GM21390 (cell line): ENCODE results near the gene GABRB1.

Source experiments
- ATAC-seq: cut with Tn5 transposase; IDR thresholded peaks from one replicate; pipeline ENCODE4 v1.9.1; 2021; ENCODE audit not compliant: unreplicated experiment

GABRB1 gene

DNA sequence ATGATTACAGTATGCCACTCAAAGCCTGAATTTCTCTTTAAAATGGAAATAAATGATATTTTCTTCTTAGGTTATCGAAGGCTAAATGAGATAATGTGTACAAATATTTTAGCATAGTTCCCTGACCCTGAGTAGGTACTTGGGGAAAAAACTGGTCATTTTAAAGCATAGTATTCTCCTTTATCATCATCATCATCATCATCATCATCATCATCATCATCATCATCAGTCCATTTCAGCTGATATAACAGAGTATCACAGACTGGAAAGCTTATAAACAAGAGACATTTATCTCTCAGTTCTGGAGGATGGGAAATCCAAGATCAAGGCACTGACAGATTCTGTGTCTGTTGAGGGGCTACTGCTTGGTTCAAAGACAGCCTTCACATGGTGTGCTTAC lies 13.9 kb downstream of the GABRB1 start:
- ATAC-seq: no peak

DNA sequence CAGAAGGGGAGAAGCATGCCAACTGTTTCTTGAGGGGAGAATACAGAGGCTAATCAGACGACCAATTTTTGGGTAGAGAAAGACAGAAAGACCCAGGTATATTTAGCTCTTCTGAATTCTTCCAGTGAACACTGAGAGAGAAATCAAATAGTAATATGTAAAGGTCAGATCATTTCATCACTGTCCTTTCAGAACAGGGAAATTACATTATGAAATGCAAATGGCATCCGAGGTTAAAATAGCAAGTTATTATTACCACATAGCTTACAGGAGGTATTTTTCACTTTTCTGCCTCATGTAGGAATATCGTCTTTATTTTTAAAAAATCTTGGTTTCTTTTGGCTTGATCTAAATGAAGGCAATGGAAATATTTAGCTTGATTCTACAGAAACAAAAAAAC lies 18.0 kb downstream of the GABRB1 start:
- ATAC-seq: no peak

DNA sequence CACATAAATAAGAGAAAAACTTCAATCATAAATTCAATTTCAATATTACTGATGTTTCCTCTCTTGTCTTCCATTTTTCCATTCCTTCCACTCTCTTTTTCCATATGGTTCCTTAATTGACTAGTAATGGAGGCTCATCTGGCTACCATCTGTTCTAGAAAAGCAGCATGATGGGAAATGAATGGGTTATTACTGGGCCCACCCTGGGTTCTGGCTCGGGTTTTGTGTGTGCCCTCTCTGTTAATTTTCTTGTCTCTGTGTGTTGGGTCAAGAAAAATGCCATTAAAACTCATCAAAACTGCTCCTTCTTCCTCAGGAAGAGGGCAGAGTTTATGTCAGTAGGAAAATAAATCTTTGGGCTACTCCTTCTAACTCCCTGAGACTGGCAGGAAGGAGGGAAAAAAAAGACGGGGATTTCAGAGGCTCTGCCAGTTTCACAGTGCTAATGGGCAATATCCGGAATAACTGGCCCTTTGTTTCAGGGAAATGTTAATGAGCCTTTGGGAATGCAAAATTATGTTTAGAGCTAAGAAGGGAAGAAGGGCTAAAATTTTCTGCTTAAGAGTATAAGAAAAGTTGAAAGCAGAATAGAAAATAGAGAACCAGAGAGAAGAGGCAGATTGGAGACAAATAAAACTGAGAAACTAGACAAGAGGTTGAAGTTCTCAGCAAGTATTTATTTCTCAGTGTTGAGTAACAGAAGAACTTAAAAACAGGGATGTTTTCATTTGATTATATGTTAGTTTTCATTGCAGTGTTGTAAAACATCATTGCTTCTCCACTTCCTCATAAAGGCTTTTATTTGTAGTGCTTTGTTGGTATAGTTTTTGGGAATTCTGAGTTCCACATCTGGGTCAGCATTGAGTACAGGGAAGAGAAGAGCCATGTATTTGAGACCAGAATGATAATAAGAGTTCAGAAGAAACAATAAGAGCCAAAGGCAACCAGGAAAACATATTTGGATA lies 19.7 kb downstream of the GABRB1 start:
- no peak for ATAC-seq

DNA sequence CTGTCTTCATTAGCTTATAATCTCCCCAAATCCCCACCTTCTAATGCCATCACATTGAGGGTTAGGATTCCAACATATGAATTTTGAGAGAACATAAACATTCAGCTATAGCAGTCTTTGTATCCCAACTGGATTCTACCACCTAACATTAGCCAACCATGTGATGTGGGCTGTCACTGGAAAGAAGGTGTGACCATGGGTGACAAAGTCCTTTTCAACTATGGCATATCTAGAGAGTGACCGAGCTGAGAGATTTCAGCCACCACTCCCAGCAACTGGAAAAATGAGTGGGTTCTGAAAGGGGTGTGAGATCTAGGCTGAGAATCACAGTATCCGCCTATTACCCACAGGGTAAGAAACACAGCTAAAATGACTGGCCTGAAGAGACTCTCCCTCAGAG lies 22.1 kb downstream of the GABRB1 start:
- ATAC-seq: no peak

DNA sequence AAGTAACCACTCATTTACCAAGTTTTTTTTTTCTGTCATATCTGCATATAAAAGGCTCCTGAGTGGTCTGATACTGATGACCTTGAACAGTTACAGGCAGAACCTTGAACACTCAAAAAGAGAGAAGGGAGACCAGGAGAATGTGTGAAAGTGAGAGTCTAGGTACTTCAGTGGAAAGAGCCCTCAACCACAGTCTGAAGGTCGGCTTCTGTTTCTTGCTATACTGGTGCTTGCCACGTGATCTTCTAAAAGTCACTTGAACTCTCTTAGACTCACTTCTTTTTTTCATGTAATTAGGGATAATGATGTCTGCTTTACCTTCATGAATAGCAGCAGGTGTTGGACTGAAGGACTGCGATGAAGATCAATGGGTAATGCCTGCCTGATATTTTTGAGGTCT lies 22.8 kb downstream of the GABRB1 start:
- no peak for ATAC-seq

DNA sequence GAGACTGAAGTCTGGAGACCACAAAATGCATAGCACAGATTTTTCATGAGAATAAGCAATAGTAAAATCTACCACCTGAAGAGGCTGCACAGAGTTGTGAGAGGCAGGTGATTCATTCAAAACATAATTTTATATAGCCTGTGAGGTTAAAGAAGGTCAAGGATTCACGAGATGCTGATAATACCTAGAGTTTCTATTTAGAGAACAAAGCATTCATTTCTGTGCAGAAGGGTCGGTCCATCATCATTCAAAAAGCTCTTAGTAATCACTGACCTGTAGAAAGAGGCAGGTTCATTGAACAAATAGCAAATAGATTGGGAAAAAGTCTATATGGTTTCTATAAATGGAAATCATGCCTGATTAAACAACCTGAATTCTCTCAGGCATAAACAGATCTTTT lies 26.6 kb downstream of the GABRB1 start:
- ATAC-seq: no peak

DNA sequence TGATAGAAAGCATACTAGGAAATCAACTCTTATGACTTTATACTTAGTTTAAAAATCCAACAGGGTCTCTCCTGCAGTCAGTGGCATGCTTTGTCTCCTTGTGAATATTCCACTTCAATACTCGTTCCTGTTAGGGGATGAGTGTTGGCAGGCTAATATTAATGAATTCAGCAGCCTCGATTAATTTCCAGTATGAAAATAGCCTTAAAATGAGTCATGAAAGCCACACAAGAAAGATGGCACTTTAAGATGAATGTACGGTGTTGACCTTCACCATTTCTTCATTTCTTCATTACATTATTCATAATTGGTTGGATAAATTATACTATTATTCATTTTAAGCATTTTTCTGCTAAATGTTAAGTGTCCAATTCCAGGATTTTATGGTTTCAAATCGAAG lies 29.2 kb downstream of the GABRB1 start:
- ATAC-seq: no peak

DNA sequence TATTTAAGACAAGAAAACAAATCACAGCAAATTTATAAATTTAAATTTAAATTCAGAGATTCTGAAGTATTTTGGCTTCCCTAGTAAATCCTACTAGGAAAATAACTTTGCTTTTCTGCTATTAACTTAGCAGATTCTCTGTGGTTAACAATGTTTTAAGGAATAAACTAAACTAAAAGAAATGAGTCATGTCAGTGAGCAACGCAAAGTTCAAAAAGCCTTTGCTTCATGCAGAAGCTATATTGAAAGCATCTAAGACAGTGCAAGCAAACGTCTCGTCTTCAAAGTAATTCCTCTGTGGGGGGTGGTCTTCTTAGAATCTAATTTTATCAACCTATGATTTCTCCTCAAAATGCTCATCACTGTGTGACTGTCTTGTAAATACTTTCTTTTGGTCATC lies 30.1 kb downstream of the GABRB1 start:
- no peak for ATAC-seq

DNA sequence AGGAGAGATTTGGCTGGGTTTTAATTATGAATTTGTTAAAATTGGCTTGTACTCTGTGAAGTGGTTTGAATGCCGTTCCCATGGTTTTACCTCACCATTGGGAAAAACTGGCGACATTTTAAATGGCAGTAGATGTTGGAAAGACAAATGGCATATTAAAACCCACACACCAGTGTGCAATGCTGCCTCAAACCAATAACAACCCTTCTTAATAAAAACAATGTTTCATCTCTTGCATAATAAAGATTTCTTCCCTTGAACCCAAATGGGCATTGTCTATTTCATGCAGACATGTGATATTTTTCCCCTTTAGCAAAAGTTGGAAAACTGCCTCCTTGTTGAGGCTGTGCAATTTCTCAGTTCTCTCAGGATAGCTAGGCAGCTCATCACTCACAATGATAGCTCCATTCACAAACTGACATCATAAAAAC lies 33.7 kb downstream of the GABRB1 start:
- no peak for ATAC-seq

DNA sequence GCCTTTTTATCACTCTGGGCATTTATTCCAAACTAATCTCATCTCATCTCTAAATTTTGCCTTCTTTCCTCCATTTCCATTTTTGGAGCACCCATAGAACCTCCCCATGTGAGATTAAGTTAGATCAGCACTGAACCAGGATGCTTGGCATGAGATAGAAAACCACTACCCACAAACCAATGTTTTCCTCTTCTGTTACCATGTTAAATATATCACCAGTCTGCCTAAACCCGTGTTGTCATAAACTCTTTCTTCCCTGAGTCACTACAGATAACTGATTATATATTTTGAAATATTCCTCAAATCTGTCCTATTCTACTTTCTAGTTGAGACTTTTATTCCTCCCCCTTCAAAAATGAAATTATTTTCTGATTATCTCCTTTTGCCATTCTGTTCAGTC lies 37.6 kb downstream of the GABRB1 start:
- ATAC-seq: no peak

DNA sequence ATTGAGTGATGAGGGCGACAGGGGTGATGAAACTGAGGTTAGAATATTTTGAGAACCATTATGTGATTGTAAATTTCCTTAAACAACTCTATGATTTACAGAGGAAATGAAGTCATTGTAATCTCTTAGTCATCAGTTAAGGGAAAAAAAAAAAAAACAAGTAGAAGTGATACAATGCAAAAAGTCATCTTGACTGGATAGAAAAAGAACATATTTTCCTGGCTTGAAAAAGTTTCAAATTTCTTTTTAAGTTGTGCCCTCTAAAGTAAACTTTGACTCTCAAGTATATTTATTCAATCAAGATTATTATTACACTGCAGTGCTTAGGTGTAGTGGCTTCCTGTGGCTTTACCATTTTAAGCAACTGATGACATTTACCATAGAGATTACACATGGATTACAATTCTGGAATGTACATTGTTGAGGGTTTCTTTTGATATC lies 40.6 kb downstream of the GABRB1 start:
- ATAC-seq: no peak

DNA sequence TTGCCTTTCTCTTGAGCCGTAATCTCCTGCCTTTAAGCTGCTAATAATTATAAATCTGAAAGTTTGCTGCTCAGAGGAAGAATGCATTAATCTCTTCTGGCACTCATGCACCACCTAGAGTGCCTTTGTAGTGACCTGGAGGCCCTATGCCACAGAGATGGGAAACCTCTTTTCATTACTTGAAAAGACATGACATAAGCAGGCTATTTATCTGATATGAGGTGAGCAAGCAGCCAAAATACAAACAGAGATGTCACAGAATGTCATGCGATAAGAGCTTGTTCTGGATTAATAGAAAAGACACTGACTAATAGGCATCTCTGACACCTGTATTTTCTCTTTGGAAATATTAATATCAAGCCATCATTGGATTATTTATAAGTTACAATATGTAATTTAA lies 42.3 kb downstream of the GABRB1 start:
- no peak for ATAC-seq

DNA sequence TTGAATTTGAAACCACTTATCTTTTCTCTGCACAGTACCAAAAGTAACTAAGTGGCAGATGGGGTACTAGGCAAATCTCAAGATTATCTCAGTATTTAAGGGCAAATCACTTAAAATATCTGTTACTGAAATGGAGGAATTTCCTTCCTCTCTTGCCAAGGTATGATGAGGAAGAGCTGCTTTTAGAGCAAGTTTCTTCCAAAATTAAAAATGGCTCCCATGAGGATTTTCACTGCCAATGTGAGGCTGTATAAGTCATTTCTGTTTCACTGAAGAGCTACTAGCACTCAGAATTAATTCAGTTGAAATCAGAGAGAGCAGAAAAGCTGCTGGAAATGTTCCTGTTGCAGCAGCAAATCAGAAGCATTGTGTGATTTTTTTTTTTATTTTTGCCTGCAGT lies 43.4 kb downstream of the GABRB1 start:
- no peak for ATAC-seq

DNA sequence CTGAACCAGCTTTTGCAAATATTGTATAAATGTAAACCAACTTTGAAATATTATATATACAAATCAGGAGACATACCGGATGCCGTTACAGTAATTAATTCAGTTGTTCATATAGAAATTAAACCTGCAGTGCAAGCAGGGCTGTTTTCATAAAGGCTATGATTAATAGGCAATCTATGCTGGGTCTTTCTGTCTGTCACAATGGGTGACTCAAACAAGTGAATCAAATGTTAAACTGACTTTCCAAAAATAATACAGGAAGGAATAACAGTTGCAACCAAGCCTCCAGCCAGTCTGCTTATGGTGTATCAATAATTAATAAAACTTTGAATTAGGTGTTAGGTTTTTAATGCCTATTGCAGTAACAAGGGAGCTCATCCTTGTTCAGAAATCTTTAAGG lies 43.9 kb downstream of the GABRB1 start:
- no peak for ATAC-seq

DNA sequence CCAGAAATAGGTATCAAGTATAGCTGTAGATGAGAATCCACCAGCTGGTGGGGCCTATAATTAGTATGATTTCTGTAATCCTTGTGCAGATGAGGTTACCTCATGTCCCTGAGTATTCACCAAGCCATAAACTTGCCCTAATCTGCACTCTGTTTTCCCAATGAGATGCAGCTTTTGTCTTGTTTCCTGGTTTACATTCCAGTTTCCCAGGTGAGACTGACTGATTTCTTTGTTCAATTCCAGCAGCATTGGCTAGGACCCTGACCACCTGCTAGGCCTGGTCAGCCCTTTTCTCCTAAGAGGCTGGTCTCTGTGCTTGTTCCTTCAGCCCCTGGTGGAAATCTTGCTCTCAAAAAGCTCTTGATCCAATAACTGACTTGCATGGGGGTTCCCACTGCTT lies 44.6 kb downstream of the GABRB1 start:
- ATAC-seq: no peak

DNA sequence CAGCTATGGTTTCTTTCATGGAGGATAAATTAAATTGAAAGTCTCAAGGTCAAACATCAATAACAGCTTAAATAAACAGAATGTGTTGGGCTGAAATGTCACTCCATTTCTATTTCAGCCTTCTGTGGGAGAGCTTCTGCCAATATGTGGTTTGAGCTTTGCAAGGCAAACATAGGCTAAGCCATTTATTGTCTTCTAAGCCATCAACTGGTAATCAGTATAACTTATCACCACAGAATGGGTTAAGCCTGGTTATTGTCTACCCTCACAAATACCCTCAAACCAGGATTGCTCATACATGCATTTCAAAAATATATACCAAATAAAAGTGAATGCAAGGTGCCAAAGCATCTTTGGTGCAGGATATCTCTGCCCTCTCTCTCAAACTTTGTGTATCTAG lies 52.7 kb downstream of the GABRB1 start:
- no peak for ATAC-seq

DNA sequence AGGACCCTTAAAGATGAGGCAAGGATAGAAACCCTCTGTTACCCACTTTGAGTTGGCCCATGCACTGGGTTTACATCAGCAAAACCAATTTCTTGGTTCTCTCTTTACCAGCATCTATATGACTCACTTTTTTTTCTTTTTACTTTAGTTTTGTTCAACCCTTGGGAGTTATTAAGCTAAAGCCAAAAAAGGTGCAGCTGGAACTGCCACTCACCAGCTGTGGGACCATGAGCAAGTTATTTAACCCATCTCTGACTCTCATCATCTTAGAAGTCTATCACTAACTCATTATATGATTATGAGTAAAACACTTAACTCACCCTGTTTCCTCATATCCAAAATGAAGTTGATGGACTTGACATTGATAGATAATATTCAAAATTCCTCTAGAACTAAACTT lies 53.4 kb downstream of the GABRB1 start:
- ATAC-seq: no peak

DNA sequence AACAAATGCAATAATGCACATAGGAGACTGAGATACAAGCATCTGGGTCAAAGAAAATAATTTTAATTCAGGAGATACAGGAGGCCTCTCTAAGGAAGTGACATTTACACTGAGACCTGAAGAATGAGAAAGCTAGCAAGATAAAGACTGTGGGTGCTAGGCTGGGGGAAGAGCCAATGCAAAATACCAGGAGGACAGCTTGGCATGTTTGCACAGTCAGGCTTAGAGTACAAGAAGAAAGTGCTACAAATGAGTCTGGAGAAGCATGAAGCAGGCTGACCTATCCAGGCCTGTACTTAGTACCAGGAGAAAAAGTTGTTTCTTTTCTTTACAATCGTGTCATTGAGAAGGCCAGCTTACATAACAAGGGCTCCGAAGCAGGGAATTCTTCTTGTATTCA lies 56.9 kb downstream of the GABRB1 start:
- ATAC-seq: no peak

DNA sequence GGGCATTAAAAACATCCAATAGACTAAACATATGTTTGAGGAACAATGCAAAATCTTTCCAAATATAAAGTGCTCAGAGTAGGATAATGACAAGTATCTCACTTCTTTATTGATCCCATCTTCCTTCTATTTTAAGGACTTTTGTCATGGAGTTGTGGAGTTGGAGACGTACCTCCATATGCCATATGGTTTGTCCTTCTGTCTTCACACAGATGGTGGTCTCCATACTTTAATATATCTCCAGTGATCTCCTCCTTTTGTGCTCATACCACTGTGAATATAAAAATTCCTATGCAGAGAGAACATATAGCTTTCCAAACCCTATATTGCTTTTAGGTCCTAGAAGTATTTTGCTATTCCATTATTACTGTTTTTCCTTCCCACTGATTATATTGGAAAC lies 64.5 kb downstream of the GABRB1 start:
- ATAC-seq: no peak

DNA sequence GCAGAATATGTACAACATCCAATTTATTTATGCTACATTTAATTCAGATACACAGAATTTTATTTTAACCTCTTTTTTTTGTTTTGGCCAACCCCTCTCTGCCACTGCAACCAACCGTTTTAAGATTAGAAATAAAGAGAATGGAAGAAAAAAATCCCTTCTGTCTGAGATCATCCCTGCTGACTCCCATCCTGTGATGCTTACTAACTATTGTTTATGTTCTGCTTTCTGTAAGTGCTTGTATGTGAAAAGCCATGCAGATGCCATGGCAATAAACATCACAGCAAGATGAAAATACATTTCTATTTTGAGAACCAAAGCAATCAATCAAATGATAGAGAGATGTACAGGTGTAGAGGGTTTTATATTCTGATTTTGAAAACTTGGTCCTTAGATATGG lies 70.1 kb downstream of the GABRB1 start:
- no peak for ATAC-seq

DNA sequence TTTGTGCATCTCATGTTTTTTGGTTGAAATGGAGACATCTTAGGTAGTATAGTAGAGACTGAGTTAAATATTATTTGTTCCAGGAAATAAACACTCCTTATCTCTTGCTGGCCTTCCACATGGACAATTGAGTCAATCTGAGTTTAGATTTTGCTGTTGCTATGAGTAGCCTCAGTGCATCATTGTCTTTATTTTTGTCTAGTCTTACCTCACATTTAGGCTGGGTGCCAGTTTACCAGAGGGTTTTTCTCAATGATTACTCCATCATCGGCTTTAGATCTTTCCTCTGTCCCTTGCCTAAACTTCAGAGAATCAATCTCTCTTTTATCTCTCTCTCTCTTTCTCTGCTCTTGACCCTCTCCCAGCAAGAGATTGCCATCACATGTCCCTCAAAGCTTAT lies 73.6 kb downstream of the GABRB1 start:
- ATAC-seq: no peak

DNA sequence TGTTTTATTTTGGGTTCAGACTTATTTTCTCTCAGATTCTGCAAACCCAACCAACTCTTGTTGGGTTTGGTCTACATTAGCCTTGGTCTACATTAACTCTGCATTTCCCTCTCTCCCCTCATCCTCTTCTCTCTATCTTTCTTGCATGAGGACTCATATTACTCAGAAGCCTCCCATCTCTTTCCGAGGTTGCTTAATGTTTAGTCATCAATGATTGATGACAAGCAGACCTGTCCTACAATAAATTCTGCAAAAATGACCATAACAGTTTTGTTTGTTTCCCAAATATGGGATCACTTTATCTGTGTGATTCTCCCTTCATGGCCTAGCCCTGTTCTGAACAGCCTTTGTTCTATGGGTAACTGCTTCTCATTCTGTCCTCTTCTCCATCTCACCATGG lies 75.2 kb downstream of the GABRB1 start:
- no peak for ATAC-seq

DNA sequence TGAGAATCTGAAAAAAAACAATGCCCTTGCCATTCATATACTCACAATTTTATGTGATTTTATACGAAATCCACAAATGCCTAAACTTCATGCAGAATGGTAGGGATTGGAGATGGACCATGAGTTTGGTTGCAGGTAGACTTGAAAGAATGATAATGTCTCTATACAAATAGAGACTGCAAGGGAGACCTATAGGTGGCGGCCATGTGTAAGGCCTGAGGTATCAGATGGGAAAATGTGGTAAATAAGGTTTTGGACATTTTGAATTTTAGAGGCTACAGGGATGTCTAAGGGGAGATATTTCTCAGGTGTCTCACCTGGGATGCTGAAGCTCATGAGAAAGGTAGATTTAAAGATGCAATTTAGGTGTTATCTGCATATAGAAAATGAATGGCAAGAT lies 78.0 kb downstream of the GABRB1 start:
- ATAC-seq: no peak
